Iris pigment epithelial cell (primary cell): ENCODE measurements around the gene RSU1.

ENCODE experiments used
- DNase-seq: peaks from one replicate; pipeline ENCODE4 v3.0.0-alpha.2; 2011; ENCODE audit warnings: low read depth

Gene RSU1

DNA sequence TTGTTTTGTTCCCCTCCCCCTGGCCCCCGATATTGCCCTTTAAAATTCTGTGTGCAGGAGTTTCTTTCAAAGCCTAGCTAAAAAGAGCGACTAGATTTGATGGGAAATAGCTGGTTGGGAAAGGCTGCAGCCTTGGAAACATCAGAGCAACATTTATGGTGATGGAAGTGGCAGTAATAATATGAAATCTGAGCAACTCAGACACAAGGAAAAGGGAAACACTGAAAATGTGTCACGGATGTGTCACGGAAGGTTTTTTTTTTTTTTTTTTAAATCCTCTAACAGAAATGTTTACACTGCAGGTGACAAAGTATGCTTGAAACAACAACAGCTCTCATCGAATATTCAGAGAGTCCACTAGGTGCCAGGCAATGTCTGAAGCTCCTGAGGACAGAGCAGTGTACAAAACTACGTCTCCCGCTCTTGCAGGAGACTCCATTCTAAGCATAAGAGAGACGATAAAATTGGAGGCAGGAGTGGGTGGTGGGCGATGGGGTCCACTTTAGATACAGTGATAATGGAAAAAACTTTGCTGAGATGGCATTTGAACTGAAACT is 143.0 kb downstream of the RSU1 start:
- DNase-seq: no peak

GRCh38 chr10:16673443-16673842 is 143.8 kb downstream of the RSU1 start:
- DNase-seq: no peak

DNA sequence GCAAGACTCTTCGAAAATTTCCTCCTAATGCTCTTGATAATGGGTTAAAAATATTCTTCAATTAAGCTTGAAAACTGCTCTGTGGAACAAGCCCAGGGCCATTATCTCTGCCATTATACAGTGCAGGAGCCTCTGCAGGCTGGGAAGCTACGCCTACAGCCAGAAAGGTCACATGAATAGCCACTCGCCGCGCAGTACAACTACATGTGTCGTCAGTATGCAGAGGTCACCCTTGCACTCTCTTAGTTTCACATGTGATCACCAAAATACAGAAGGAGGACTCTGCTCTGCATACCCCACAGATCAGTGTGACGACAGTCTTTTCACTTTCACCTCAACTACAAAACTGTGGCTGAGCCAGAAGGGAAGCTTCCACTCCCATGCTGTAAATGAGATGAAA is 153.8 kb downstream of the RSU1 start:
- no peak for DNase-seq

GRCh38 chr10:16662923-16663322 is 154.3 kb downstream of the RSU1 start:
- DNase-seq: no peak

GRCh38 chr10:16656895-16657294 is 160.3 kb downstream of the RSU1 start:
- no peak for DNase-seq

GRCh38 chr10:16653224-16653623 is 164.0 kb downstream of the RSU1 start:
- no peak for DNase-seq

DNA sequence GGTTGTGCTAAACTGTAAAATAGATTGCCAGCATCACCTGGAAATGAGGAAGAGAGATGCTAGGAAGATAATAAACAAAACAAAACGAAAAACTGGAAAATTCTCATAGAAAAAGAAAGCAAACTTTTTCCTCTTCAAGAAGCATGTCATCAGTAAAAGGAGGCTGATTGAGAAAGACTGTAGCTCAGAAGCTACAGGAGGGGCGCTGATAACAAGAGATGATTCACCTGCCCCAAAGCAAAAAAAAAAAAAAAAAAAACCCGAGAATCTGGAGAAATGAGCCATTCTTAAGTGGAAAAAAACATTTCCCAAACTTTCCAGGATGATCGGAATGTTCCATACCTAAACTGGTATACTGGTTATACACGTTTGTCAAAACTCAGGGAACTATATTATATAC is 165.1 kb downstream of the RSU1 start:
- peak; percentile 66 for DNase-seq

GRCh38 chr10:16649757-16650156 is 167.5 kb downstream of the RSU1 start:
- DNase-seq: no peak

- no peak for DNase-seq
Observed at GRCh38 chr10:16648366-16648765, 168.9 kb downstream of the RSU1 start.

DNA sequence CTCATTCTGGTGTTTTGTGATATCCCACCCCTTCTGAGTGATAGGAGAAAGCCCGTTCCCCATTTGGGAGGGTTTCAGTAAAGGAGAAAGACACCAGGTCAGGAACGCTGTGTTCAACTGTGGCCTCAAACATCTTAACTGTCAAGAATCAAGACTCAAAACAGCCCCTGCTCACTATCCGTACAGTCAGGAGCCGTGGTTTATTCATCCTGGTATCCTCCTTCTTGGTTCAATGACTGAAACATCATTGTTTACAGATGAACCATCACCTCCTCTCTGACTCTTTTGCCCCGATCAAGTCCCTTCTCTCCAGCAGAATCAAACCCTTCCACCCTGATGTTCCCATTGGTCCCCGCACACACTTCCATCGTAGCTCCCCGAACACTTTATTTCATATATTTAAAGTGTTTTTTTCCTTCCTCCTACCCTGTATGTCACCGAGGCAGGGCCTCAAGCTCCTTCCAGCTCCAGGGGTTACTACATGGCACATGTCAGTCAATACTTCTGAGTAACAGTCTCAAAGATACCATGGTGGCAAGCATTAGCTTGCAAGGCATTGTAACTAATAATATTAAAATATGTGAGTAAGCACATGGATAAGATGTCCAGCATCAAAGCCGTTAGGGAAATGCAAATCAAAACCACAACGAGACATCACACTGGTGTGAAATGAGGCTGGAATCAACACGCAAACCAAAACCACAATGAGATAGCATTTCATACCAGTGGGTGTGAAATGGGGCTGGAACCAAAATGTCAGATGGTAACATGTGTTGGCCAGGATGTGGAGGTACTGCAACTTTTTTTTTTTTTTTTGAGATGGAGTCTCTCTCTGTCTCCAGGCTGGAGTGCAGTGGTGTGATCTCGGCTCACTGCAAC is 170.8 kb downstream of the RSU1 start:
- DNase-seq: no peak

- DNase-seq: peak; percentile 77
Observed at GRCh38 chr10:16644146-16644545, 173.1 kb downstream of the RSU1 start.

DNA sequence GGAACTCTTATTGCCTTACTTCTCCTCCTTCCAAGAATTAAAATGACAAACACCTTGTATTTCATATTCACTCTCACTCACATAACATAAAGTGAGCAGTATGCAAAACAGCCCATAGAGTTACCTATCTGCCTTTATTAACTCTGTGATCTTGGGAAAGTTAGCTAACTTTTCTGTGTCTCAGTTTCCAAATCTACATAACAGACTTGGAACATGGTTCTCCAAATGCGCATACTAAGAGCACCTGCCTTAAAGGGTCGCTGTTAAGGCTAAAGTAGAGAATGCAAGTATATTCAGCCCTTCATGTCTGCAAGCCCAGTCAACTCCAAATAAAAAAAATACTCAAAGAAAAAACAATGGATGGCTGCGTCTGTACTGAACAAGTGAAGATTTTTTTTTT is 173.7 kb downstream of the RSU1 start:
- DNase-seq: no peak

- no peak for DNase-seq
Observed at GRCh38 chr10:16640153-16640552, 177.1 kb downstream of the RSU1 start.

GRCh38 chr10:16639471-16639870 is 177.8 kb downstream of the RSU1 start:
- no peak for DNase-seq

DNA sequence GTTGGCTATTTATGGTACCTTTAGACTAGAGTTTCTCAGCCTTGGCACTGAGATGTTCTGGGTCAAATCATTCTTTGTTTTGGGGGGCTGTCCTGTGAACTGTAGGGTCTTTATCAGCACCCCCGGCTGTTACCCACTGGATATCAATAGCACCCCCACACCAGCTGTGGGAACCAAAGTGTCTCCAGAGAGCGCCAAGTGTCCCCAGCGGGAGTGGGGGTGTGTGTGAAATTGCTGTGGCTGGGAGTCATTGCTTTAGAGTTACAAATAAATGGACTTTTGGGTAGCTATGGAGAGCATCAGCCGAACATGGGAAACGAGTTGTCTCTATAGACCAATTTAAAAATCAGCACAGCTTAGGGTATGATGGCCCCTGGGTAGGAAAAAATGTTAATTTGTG is 184.2 kb downstream of the RSU1 start:
- DNase-seq: no peak

DNA sequence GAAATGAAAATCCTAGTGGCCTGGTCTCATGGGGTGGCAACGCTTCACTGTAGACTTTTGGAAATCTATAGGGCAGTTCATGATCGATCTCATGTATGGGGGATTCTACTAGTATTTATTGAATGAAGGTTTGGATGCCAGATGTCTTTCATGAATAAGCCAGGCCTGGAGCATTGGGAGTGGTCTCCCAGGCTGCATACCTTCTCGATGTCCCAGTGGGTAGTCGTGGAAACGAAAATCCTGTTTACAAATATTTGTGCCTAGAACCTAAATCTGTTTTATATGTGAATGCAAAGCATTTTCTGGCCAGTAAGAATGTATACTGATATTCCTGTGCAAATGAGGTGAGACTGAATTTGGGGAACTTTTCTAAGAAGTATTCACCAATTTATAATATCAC is 190.5 kb downstream of the RSU1 start:
- no peak for DNase-seq

DNA sequence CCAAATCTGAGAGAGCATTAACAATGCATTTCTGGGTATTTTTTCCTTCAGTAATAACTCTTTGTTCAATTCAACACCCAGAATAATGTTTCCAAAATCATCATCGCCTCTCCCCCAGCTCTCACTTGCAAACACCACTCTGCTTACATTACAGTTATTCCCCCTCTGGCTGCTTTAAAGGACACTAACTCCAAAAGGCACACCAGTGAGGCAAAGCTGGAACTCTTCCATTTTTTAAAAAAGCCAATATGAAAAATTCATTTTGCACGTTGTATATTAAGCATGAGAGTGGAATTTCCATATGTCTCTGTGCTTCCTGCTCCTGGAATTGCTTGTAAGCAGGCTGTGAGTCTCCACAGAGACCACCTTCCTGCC is 204.3 kb downstream of the RSU1 start:
- DNase-seq: no peak

- peak; percentile 43 for DNase-seq
Observed at GRCh38 chr10:16612115-16612980, 204.9 kb downstream of the RSU1 start.

- DNase-seq: no peak
Observed at GRCh38 chr10:16611037-16611436, 206.2 kb downstream of the RSU1 start.

DNA sequence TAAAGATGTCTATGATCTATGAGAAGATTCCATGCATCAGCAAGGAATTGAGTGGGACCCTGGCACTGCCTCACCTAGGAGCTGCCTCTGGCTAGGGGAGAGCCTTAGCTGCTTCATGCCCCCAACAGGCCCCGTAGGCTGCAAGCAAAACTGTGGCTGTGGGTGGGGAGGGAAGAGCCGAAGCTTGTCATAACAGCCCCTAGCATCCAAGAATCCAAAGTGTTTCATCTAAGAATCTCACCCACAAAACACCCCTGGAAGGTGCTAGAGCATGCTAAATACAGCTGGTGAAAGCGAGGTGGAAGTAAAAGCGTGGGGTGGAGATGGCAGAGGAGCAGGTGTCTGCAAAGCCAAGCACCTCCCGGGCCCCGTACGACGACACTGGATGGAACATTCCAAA is 208.0 kb downstream of the RSU1 start:
- no peak for DNase-seq

- no peak for DNase-seq
Observed at GRCh38 chr10:16606923-16607322, 210.3 kb downstream of the RSU1 start.

DNA sequence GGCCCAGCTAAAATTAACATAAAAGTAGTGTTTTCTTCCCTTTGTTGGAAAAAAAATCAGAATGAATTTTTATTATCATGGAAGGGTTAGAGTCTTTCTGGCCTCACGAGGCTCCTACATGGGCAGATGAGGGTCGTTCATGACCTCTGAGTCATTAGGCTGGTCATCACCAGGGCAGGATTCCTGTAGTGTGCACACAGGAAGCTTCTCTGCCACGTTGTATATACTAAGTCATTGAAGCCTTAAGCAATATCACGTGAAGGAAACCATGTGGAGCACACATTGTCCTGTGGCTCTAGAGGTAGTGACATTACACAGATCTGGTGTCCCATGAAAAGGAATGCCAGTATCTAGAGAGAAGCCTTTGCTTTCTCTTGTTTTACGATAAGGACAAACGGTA is 210.8 kb downstream of the RSU1 start:
- DNase-seq: peak; percentile 66

DNA sequence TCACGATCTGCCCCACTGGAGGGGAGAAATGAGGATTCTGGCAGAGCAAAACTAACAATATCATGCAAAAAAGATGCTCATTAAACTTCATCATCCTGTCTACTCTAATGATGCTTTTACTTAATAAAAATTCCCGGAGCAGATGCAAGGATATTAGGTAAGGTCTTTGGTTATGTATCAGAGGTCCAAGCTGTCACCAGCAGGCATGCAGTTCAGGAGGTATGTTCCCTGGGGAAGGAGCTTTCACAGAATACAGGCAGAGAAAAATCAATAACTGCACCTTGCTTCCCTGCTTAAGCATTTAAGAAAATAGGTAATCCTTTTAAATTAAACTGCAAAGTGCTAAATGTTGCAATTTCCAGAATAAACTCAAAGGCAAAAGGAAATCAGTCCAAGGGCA is 213.9 kb downstream of the RSU1 start:
- no peak for DNase-seq
